Bronchial epithelial cell (primary cell): Measurements from ENCODE around the gene SRRM3. TPM values are rescaled to one million over a fixed set of nuclear protein-coding genes. Genes with fewer than 3 reads are reported as not detected.

ENCODE experiments used
- DNase-seq: peaks from one replicate; pipeline ENCODE4 v3.0.0-alpha.2; 2010; ENCODE audit warnings: low read depth
- FAIRE-seq: peaks from 2 replicates; lab custom pipeline; 2011; peaks lifted over from hg19 to GRCh38; lab: Jason Lieb, UNC
- H3K27me3 ChIP-seq: 2 replicates; pipeline ENCODE4 v1.5.1; 2011; ENCODE audit warnings: low read length; ENCODE audit not compliant: control insufficient read depth, insufficient read depth
- H3K36me3 ChIP-seq: 2 replicates; pipeline ENCODE4 v1.5.1; 2011; ENCODE audit warnings: low read length; ENCODE audit not compliant: control insufficient read depth, insufficient read depth
- H3K4me3 ChIP-seq: 2 replicates; pipeline ENCODE4 v1.5.1; 2011; ENCODE audit warnings: mild to moderate bottlenecking, low read depth, low read length, control low read depth
- total RNA-seq: library from RNA; depleted of rRNA; stranded (reverse); fragments of >200 nt; gene quantifications from 2 replicates; pipeline ENCODE4 v1.2.1, GENCODE V29; 2014
- TF ChIP-seq, protein P1 (sequence below): IDR thresholded peaks from 2 replicates; pipeline ENCODE4 v1.5.1; 2011; ENCODE audit warnings: mild to moderate bottlenecking, moderate library complexity, low read length, control low read depth, inconsistent platforms; ENCODE audit not compliant: insufficient read depth, severe bottlenecking

Gene SRRM3
- total RNA-seq, 1 donor from 2014 or later = 0.26 TPM

DNA sequence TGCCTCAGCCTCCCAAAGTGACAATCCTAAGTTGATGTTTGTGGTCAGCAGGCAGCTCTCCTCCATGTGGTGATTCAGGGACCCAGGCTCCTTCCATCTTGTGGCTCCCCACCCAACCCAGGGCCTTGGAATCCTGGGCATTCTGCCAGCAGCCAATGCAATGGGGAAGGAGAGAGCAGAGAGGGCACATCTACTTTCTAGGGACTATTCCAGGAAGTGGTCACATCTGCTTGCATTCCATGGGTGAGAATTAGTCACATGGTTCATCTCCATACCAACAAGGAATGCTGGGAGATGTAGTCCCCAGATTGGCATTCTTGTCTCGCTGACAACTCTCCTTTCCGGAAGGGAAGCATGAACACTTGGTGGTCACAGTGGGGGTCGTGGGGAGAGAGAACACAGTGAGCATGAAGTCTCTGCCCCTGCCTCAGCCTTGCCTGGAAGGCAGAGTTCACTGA lies 9.9 kb upstream of the SRRM3 start:
- TF ChIP-seq, protein P1, sequence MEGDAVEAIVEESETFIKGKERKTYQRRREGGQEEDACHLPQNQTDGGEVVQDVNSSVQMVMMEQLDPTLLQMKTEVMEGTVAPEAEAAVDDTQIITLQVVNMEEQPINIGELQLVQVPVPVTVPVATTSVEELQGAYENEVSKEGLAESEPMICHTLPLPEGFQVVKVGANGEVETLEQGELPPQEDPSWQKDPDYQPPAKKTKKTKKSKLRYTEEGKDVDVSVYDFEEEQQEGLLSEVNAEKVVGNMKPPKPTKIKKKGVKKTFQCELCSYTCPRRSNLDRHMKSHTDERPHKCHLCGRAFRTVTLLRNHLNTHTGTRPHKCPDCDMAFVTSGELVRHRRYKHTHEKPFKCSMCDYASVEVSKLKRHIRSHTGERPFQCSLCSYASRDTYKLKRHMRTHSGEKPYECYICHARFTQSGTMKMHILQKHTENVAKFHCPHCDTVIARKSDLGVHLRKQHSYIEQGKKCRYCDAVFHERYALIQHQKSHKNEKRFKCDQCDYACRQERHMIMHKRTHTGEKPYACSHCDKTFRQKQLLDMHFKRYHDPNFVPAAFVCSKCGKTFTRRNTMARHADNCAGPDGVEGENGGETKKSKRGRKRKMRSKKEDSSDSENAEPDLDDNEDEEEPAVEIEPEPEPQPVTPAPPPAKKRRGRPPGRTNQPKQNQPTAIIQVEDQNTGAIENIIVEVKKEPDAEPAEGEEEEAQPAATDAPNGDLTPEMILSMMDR = no peak
- Histone ChIP-seq H3K36me3 (no peaks in the 10 kb centered on the region), H3K4me3 (no peak overlapping the region), H3K27me3 (peaks cover 1% of the 10 kb centered on the region)
- DNase-seq (peak; percentile 42), FAIRE-seq (peak; percentile 43)

DNA sequence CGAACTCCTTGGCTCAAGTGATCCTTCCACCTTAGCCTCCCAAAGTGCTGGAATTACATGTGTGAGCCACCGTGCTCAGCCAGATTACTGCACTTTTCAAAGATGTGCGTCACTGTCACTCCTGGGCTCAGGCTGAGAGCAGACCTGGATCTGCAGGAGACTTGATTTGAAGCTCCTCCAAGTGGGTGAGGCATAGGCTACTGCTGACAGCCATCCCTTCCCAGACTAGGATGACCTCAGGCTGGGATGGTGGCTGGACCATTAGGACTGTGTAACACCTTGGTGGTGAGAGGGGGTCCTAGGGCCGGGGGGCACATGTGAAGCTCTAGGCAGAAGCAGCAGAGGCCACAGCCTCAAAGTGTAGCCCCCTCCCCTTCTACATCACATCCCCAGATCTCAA lies 8.2 kb upstream of the SRRM3 start:
- DNase-seq (no peak), FAIRE-seq (no peak)
- H3K36me3 ChIP-seq = no peaks in the 10 kb centered on the region
- H3K4me3 ChIP-seq = no peak overlapping the region
- H3K27me3 ChIP-seq = peaks cover 1% of the 10 kb centered on the region
- TF ChIP-seq, protein P1 = no peak

DNA sequence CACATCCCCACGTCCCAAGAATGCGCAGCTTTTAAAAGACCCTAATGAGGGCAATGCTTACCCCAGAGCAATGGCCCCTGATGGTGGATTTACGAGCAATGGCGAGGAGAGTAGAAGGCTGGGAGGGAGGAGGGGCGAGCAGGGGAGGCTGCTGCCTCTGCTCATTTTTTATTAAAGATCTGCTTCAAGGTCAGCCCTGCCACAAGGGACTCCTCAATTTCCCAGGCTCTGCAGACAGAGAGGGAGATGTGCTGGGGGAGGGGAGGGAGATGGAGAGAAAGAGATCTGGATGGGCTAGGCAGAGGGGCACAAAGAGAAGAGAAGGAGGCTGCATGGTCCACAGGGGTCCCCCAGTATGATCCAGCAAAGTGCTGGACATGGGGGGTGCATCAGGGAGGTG lies 7.8 kb upstream of the SRRM3 start:
- Histone ChIP-seq H3K27me3 (peaks cover 1% of the 10 kb centered on the region), H3K36me3 (no peaks in the 10 kb centered on the region), H3K4me3 (no peak overlapping the region)
- DNase-seq (no peak), FAIRE-seq (no peak)
- TF ChIP-seq, protein P1 = no peak

DNA sequence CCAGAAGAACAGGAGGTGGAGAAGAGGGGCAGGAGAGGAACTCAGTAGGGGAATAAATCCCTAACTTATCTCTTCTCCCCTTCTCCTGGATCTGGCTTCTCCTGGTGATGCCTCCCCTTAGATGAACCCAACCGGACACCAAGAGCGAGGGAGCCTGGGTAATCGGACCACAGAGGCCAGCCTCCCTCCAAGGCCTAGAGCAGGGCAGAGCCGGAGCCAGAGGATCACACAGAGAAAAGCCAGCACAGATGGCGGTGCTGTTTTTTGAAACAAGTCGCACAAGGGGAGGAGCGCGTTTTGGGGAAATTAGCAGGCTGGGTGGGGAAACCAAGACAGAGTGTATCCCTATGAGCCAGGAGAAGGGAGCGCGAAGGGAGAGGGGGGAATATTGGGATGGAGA lies 4.9 kb upstream of the SRRM3 start:
- no peak for DNase-seq
- TF ChIP-seq, protein P1 = no peak
- no peak for FAIRE-seq
- peaks cover 1% of the 10 kb centered on the region for H3K27me3 ChIP-seq
- H3K36me3 ChIP-seq = no peaks in the 10 kb centered on the region
- H3K4me3 ChIP-seq = no peak overlapping the region

DNA sequence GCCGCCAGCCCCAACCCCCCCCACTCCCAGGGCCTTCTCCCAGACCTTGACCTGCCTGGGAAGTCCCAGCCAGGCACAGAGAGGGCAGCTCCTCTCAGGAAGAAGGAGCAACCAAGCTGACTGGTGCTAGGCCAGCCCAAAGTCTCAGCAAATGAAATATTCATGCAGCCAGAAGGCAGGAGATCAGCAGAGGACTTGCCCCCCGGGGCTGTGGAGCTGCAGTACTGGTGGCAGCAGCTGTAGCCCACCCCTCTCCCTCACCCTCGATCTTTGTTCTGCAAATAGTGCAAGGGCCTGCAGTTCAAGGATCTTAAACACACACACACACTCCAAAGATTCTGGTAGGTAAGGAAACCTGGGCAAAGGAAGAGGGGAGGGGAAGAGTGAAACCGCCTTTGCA lies 3.5 kb upstream of the SRRM3 start:
- H3K36me3 ChIP-seq = no peaks in the 10 kb centered on the region
- TF ChIP-seq, protein P1 = no peak
- H3K4me3 ChIP-seq = no peak overlapping the region
- H3K27me3 ChIP-seq = peaks cover 1% of the 10 kb centered on the region
- FAIRE-seq = no peak
- no peak for DNase-seq

DNA sequence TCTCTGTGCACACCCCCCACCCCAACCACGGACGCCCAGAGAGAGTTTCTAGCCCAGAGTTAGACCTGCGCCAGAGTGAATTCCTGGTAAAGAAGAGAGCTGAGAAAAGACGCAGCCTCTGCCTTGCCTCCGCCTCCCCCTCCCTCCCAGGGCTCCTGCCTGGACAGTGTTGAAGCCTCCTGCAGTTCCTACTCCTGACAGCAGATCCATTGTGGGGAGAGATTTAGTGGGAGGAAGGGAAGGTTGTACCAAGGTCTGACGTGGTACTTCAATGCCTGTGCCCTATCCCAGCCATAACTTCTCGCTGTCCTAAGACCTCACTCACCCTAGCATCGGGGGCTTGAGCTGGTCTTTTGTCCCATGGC lies 952 bp downstream of the SRRM3 start:
- TF ChIP-seq, protein P1 = no peak
- DNase-seq = no peak
- Histone ChIP-seq H3K36me3 (no peaks in the 10 kb centered on the region), H3K27me3 (no peaks in the 10 kb centered on the region), H3K4me3 (no peak overlapping the region)
- no peak for FAIRE-seq
